ENCODE data around the gene NELFE. TPM values are rescaled to one million over a fixed set of nuclear protein-coding genes. Genes with fewer than 3 reads are reported as not detected.
"Not testable (repeated sequence)": the region's sequence is repeated elsewhere in the genome, so short reads cannot be mapped to it uniquely, and the experiment has no call there.

Gene NELFE
- 43.5 to 59.3 TPM (median 50.6 TPM) in 3 replicates for total RNA-seq
- long read RNA-seq, transcript NELFE-208 (10 exons, 1,543 nt): minor isoform, 5 of 88 reads
- long read RNA-seq, transcript NELFE-202 (11 exons, 1,584 nt): major isoform, 64 of 88 reads
- long read RNA-seq, partial matches to known transcripts: 10 of 88 reads
- long read RNA-seq, other reads (novel, unspliced or antisense): 9 of 88 reads

GRCh38 chr6:31958741-31959739, at the start of gene NELFE, which contains the start of gene SKIC2:
Gene NELFE (minus strand): TSS chr6:31958971. CDS start chr6:31958446, 525 bp downstream.
Gene SKIC2 (plus strand): TSS chr6:31959175. CDS start chr6:31959193, 18 bp downstream.
- peaks cover 31% of the 10 kb centered on the region for H3K4me1 Mint-ChIP-seq (ENCODE audit: low read depth)
- DNase-seq (ENCODE audit: low spot score): peak; percentile 100
- peak within 1 kb of the TSS; percentile 89 for H3K4me3 Mint-ChIP-seq (ENCODE audit: unreplicated experiment)
- TF ChIP-seq CTCF (IDR thresholded peaks at IDR 0.05): no peak
- peaks cover 31% of the 10 kb centered on the region for H3K36me3 Mint-ChIP-seq (ENCODE audit: low read depth)
- no peaks in the 10 kb centered on the region for H3K9me3 Mint-ChIP-seq (ENCODE audit: low read depth)
- no peaks in the 10 kb centered on the region for H3K27me3 Mint-ChIP-seq (ENCODE audit: low read depth)
- H3K27ac Mint-ChIP-seq (ENCODE audit: unreplicated experiment): peak within 1 kb of the TSS; percentile 88

DNA sequence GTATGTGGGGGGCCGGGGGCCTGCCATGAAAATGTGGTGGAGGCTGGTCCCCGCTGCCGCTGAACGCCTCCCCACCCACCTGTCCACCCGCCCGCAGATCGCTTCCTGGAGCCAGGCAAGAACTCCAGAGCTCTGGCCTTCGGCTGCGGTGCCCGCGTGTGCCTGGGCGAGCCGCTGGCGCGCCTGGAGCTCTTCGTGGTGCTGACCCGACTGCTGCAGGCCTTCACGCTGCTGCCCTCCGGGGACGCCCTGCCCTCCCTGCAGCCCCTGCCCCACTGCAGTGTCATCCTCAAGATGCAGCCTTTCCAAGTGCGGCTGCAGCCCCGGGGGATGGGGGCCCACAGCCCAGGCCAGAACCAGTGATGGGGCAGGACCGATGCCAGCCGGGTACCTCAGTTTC, 49.3 kb upstream of the NELFE start:
- H3K27ac Mint-ChIP-seq (ENCODE audit: unreplicated experiment); H3K4me3 Mint-ChIP-seq (ENCODE audit: unreplicated experiment); H3K27me3 Mint-ChIP-seq (ENCODE audit: low read depth); DNase-seq (ENCODE audit: low spot score); H3K4me1 Mint-ChIP-seq (ENCODE audit: low read depth); H3K36me3 Mint-ChIP-seq (ENCODE audit: low read depth); H3K9me3 Mint-ChIP-seq (ENCODE audit: low read depth): not testable (repeated sequence)

DNA sequence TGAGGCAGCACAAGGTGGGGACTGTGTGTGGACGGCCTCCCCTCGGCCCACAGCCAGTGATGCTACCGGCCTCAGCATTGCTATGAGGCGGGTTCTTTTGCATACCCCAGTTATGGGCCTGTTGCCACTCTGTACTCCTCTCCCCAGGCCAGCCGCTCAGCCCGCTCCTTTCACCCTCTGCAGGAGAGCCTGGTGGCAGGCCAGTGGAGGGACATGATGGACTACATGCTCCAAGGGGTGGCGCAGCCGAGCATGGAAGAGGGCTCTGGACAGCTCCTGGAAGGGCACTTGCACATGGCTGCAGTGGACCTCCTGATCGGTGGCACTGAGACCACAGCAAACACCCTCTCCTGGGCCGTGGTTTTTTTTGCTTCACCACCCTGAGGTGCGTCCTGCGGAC, 48.3 kb upstream of the NELFE start:
- not testable (repeated sequence) for H3K27me3 Mint-ChIP-seq (ENCODE audit: low read depth); H3K36me3 Mint-ChIP-seq (ENCODE audit: low read depth); H3K4me3 Mint-ChIP-seq (ENCODE audit: unreplicated experiment); H3K27ac Mint-ChIP-seq (ENCODE audit: unreplicated experiment); H3K4me1 Mint-ChIP-seq (ENCODE audit: low read depth); H3K9me3 Mint-ChIP-seq (ENCODE audit: low read depth)
- peak; percentile 46 for DNase-seq (ENCODE audit: low spot score)

DNA sequence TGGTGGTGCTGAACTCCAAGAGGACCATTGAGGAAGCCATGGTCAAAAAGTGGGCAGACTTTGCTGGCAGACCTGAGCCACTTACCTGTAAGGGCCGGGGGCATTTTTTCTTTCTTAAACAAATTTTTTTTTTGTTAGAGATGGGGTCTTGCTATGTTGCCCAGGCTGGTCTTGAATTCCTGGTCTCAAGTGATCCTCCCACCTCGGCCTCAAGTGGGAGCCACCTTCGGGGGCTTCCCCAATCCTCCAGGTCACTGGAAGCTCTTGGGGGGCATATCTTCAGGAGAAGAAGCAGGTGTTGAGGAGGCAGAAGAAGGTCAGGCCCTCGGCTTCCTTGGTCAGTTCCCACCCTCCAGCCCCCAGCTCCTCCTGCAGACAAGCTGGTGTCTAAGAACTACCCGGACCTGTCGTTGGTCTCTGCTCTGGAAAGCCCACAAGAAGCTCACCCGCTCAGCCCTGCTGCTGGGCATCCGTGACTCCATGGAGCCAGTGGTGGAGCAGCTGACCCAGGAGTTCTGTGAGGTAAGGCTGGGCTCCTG, 47.3 kb upstream of the NELFE start:
- H3K27ac Mint-ChIP-seq (ENCODE audit: unreplicated experiment); H3K9me3 Mint-ChIP-seq (ENCODE audit: low read depth); H3K4me1 Mint-ChIP-seq (ENCODE audit: low read depth); H3K4me3 Mint-ChIP-seq (ENCODE audit: unreplicated experiment); H3K27me3 Mint-ChIP-seq (ENCODE audit: low read depth); H3K36me3 Mint-ChIP-seq (ENCODE audit: low read depth): not testable (repeated sequence)
- DNase-seq (ENCODE audit: low spot score): peak; percentile 53

DNA sequence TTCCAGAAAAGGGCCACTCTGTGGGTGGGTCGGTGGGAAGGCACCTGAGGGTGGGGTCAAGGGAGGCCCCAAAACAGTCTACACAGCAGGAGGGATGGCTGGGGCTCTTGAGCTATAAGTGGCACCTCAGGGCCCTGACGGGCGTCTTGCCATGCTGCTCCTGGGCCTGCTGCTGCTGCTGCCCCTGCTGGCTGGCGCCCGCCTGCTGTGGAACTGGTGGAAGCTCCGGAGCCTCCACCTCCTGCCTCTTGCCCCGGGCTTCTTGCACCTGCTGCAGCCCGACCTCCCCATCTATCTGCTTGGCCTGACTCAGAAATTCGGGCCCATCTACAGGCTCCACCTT, 46.7 kb upstream of the NELFE start:
- not testable (repeated sequence) for H3K36me3 Mint-ChIP-seq (ENCODE audit: low read depth); H3K27me3 Mint-ChIP-seq (ENCODE audit: low read depth); H3K27ac Mint-ChIP-seq (ENCODE audit: unreplicated experiment)

GRCh38 chr6:32004864-32005537, 46.2 kb upstream of the NELFE start:
- H3K9me3 Mint-ChIP-seq (ENCODE audit: low read depth); H3K4me1 Mint-ChIP-seq (ENCODE audit: low read depth); H3K27me3 Mint-ChIP-seq (ENCODE audit: low read depth); H3K36me3 Mint-ChIP-seq (ENCODE audit: low read depth); DNase-seq (ENCODE audit: low spot score); H3K4me3 Mint-ChIP-seq (ENCODE audit: unreplicated experiment); H3K27ac Mint-ChIP-seq (ENCODE audit: unreplicated experiment): not testable (repeated sequence)

More for the DNA sequence above, 46.7 kb upstream of the NELFE start:
- not testable (repeated sequence) for H3K4me1 Mint-ChIP-seq (ENCODE audit: low read depth); H3K9me3 Mint-ChIP-seq (ENCODE audit: low read depth); H3K4me3 Mint-ChIP-seq (ENCODE audit: unreplicated experiment)
- DNase-seq (ENCODE audit: low spot score): peak; percentile 55

DNA sequence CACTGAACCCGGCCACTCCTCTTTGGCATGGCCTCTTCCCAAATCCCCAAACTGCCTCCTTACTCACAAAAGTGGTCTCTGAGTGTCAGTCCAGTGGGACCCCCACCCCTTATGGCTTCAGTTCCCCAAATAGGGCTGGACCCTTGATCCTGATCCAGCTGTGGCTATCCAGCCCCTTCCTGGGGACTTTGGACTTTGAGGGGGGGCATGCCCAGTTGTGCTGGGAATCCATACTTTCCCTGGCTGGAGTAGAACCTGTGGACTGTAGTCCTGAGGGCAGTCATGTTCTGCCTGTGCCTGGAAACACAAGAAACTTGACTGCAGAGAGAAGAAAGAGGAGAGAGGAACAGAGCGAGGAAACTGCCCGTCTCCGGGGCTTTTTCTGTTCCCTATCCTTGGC, 45.6 kb upstream of the NELFE start:
- DNase-seq (ENCODE audit: low spot score); H3K4me1 Mint-ChIP-seq (ENCODE audit: low read depth); H3K9me3 Mint-ChIP-seq (ENCODE audit: low read depth); H3K27me3 Mint-ChIP-seq (ENCODE audit: low read depth); H3K4me3 Mint-ChIP-seq (ENCODE audit: unreplicated experiment); H3K36me3 Mint-ChIP-seq (ENCODE audit: low read depth); H3K27ac Mint-ChIP-seq (ENCODE audit: unreplicated experiment): not testable (repeated sequence)

DNA sequence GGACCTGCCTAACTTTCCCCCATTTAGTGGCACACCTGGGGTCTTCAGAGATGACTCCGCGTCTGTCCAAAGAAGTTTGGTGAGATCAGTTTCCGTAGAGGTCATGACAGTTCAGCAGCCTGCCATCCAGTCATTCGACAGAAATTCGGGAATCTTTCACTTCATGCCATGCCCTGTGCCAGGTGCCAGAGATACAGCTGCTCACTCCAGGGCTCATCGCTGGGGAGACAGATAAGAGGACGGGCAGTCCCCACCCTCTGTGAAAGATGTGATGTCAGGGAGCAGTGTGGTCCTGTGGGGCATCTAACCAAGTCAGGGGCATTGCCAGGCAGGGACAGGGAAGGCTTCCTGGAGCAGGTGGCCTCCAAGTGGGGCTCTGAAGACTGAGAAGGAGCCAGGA, 44.5 kb upstream of the NELFE start:
- not testable (repeated sequence) for H3K27me3 Mint-ChIP-seq (ENCODE audit: low read depth); H3K27ac Mint-ChIP-seq (ENCODE audit: unreplicated experiment); H3K4me1 Mint-ChIP-seq (ENCODE audit: low read depth); H3K4me3 Mint-ChIP-seq (ENCODE audit: unreplicated experiment); H3K9me3 Mint-ChIP-seq (ENCODE audit: low read depth); DNase-seq (ENCODE audit: low spot score); H3K36me3 Mint-ChIP-seq (ENCODE audit: low read depth)

DNA sequence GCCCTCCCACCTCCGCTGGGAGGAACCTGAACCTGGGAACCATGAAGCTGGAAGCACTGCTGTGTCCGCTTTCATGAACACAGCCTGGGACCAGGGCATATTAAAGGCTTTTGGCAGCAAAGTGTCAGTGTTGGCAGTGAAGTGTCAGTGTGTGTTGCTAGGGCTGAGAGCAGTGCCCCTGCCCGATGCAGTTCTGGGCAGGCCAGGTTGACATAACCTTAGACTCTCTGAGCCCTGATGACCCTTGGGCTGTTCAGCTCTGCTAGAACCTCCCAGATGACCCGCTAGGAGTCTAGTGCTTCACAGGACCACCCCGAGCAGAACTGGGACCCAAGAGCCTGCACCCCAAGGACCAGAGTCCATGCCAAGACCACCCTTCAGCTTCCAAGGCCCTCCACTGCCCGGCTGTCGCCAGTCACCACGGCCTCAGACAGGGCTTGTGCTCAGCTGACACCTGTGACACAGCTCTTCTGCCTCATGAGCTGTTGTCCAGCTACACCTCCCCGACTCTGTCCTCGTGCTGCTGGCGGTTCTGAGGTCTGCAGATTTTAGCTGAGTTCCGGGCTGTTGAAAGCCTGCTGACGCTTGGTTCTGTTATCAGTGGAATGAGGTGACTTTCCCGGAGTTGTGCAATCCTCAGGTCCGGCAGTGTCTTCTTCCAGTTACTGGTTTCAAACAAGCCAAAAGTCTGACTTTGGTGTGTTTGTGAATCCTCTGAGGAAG, 43.9 kb upstream of the NELFE start:
- not testable (repeated sequence) for H3K27ac Mint-ChIP-seq (ENCODE audit: unreplicated experiment); H3K4me3 Mint-ChIP-seq (ENCODE audit: unreplicated experiment); H3K36me3 Mint-ChIP-seq (ENCODE audit: low read depth); H3K27me3 Mint-ChIP-seq (ENCODE audit: low read depth); H3K9me3 Mint-ChIP-seq (ENCODE audit: low read depth); H3K4me1 Mint-ChIP-seq (ENCODE audit: low read depth); DNase-seq (ENCODE audit: low spot score)

- H3K27ac Mint-ChIP-seq (ENCODE audit: unreplicated experiment); H3K4me3 Mint-ChIP-seq (ENCODE audit: unreplicated experiment); H3K9me3 Mint-ChIP-seq (ENCODE audit: low read depth); DNase-seq (ENCODE audit: low spot score); H3K27me3 Mint-ChIP-seq (ENCODE audit: low read depth); H3K4me1 Mint-ChIP-seq (ENCODE audit: low read depth); H3K36me3 Mint-ChIP-seq (ENCODE audit: low read depth): not testable (repeated sequence)
Measured at GRCh38 chr6:31996385-31996784, 37.6 kb upstream of the NELFE start.

DNA sequence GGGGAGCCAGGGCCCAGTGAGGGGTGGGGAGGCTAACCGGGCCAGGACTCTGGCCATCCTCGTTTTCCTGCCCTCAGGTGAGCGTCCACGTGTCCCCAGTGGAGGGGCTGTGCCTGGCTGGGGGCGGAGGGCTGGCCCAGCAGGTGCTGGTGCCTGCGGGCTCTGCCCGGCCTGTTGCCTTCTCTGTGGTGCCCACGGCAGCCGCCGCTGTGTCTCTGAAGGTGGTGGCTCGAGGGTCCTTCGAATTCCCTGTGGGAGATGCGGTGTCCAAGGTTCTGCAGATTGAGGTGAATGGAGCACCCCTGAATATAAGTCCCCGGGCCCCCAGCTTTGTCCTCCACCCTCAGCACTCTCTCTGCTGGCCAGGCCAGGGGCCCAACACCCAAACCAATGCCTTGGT, 35.6 kb upstream of the NELFE start:
- not testable (repeated sequence) for DNase-seq (ENCODE audit: low spot score); H3K9me3 Mint-ChIP-seq (ENCODE audit: low read depth); H3K4me3 Mint-ChIP-seq (ENCODE audit: unreplicated experiment); H3K4me1 Mint-ChIP-seq (ENCODE audit: low read depth); H3K36me3 Mint-ChIP-seq (ENCODE audit: low read depth); H3K27ac Mint-ChIP-seq (ENCODE audit: unreplicated experiment); H3K27me3 Mint-ChIP-seq (ENCODE audit: low read depth)

All from chondrocyte (in vitro differentiated cells).